ENCODE results near the gene RASD1. TPM values are rescaled to one million over a fixed set of nuclear protein-coding genes. Genes with fewer than 3 reads are reported as not detected.

Gene RASD1
- total RNA-seq, 1 experiment from 2014 or later, result 1.2 TPM

DNA sequence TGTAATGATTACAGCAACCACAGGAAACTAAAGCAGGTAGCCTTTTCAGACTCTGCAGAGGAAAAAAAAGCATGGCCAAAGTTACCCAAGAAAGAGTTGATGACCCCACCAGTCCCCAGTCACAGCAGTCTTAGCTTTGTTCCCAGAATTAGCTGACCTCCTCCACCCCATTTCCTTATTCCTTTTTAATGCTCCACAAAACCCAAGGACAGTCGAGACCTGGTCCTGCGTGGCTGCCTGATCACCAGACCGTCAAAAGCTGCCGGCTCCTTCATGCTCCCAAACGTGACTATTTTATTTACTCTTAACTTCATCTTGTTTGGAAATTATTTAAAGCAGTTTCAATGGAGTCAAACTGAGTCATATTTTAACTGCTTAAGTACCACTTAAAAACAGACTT lies 48.1 kb downstream of the RASD1 start:
- no TSS peak for BruUV-seq (replicated peaks)
- no peaks in the 10 kb centered on the region for H3K9me3 ChIP-seq (ENCODE audit: insufficient read depth, low read depth)
- H4K20me1 ChIP-seq (ENCODE audit: insufficient read depth), result no peaks in the 10 kb centered on the region
- TF ChIP-seq, protein P1, sequence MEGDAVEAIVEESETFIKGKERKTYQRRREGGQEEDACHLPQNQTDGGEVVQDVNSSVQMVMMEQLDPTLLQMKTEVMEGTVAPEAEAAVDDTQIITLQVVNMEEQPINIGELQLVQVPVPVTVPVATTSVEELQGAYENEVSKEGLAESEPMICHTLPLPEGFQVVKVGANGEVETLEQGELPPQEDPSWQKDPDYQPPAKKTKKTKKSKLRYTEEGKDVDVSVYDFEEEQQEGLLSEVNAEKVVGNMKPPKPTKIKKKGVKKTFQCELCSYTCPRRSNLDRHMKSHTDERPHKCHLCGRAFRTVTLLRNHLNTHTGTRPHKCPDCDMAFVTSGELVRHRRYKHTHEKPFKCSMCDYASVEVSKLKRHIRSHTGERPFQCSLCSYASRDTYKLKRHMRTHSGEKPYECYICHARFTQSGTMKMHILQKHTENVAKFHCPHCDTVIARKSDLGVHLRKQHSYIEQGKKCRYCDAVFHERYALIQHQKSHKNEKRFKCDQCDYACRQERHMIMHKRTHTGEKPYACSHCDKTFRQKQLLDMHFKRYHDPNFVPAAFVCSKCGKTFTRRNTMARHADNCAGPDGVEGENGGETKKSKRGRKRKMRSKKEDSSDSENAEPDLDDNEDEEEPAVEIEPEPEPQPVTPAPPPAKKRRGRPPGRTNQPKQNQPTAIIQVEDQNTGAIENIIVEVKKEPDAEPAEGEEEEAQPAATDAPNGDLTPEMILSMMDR (conservative IDR thresholded peaks at IDR 0.05), result no peak
- no peak for TF ChIP-seq EZH2 (IDR thresholded peaks at IDR 0.05; ENCODE audit: low read depth)
- H3K79me2 ChIP-seq (ENCODE audit: low read depth), result no peaks in the 10 kb centered on the region
- ChIA-PET POLR2A (ENCODE audit: unreplicated experiment) (interaction anchor here (0.6 kb wide), 1 partner anchor 204 kb away, joined by 4 read pairs; no protein-coding TSS in a partner anchor), CTCF (no interaction called here)
- no peak for DNase-seq
- peaks cover 46% of the 10 kb centered on the region for H3K4me1 ChIP-seq (replicated peaks; ENCODE audit: insufficient read depth)
- H3K9me2 ChIP-seq (ENCODE audit: insufficient read depth), result no peaks in the 10 kb centered on the region
- intact Hi-C loops (cut with micrococcal nuclease; ENCODE audit: unreplicated experiment), result no loop called here
- H3K4me2 ChIP-seq, result no peak overlapping the region
- peaks cover 37% of the 10 kb centered on the region for H3F3A ChIP-seq (ENCODE audit: insufficient read depth, low read depth)
- H3K27me3 ChIP-seq (ENCODE audit: insufficient read depth, low read depth), result peaks cover 53% of the 10 kb centered on the region
- no peak overlapping the region for H3K27ac ChIP-seq
- H3K4me3 ChIP-seq, result no peak overlapping the region
- H2AFZ ChIP-seq, result no peak overlapping the region
- H3K36me3 ChIP-seq (ENCODE audit: low read depth), result no peaks in the 10 kb centered on the region

DNA sequence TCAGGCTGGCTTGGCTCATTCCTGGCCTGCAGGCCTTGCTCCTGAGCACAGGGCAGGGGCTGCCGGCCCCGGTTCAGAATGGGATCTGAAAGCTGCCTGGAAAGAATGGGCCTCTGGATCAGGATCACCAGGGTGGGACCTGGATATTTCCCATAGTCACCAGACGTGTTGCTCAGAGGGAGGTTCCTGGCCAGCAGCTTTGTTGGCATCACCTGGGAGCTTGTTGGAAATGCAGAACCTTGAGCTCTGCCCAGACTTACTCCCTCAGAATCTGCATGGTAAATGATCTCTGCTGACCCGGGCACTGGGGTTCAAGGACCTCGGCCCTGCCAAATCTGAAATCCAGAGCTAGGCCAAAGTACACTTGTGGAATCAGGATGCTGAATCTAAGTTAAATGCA lies 48.9 kb downstream of the RASD1 start:
- H2AFZ ChIP-seq, result no peak overlapping the region
- ChIA-PET CTCF (no interaction called here), POLR2A (ENCODE audit: unreplicated experiment) (no interaction called here)
- TF ChIP-seq EZH2 (IDR thresholded peaks at IDR 0.05; ENCODE audit: low read depth), result no peak
- TF ChIP-seq, protein P1 (conservative IDR thresholded peaks at IDR 0.05), result no peak
- intact Hi-C loops (cut with micrococcal nuclease; ENCODE audit: unreplicated experiment), result no loop called here
- no peaks in the 10 kb centered on the region for H3K36me3 ChIP-seq (ENCODE audit: low read depth)
- H4K20me1 ChIP-seq (ENCODE audit: insufficient read depth), result no peaks in the 10 kb centered on the region
- peaks cover 47% of the 10 kb centered on the region for H3K4me1 ChIP-seq (replicated peaks; ENCODE audit: insufficient read depth)
- no peaks in the 10 kb centered on the region for H3K9me3 ChIP-seq (ENCODE audit: insufficient read depth, low read depth)
- no peaks in the 10 kb centered on the region for H3K9me2 ChIP-seq (ENCODE audit: insufficient read depth)
- peaks cover 48% of the 10 kb centered on the region for H3K27me3 ChIP-seq (ENCODE audit: insufficient read depth, low read depth)
- no peak for DNase-seq
- H3K79me2 ChIP-seq (ENCODE audit: low read depth), result no peaks in the 10 kb centered on the region
- H3K27ac ChIP-seq, result no peak overlapping the region
- no TSS peak for BruUV-seq (replicated peaks)
- peak overlapping the region; percentile 39 for H3K4me2 ChIP-seq
- H3F3A ChIP-seq (ENCODE audit: insufficient read depth, low read depth), result peaks cover 37% of the 10 kb centered on the region
- no peak overlapping the region for H3K4me3 ChIP-seq

DNA sequence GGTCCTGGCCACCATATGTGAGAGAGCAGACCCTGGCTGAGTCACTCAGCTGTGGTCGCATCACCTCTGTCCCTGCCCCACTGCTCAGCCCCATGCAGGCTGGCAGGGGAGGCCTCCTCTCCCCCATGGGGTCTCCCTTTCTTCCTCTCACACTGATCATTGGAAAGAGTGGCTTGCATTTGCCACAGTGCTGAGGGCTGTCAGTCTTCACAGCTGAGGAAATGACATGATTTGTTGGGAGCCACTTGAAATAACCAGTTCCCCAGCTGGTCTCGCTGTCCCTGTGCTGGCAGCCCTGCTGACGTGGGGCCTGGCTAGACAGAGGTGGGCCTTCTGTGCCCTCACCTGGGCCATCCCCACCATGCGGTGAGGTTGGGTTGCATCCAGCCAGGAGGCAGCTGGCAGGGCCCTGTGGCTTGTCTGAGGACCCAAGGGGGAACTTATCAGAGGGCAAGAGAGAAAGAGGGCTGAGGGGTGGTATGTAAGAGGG lies 49.5 kb downstream of the RASD1 start:
- Histone ChIP-seq H3K36me3 (ENCODE audit: low read depth) (no peaks in the 10 kb centered on the region), H3K27me3 (ENCODE audit: insufficient read depth, low read depth) (peaks cover 43% of the 10 kb centered on the region), H3K27ac (peak overlapping the region; percentile 46), H3K4me3 (no peak overlapping the region), H3K4me2 (peak overlapping the region; percentile 39), H2AFZ (no peak overlapping the region), H3K79me2 (ENCODE audit: low read depth) (no peaks in the 10 kb centered on the region), H3K9me2 (ENCODE audit: insufficient read depth) (no peaks in the 10 kb centered on the region), H3K9me3 (ENCODE audit: insufficient read depth, low read depth) (no peaks in the 10 kb centered on the region), H3F3A (ENCODE audit: insufficient read depth, low read depth) (peaks cover 37% of the 10 kb centered on the region), H3K4me1 (replicated peaks; ENCODE audit: insufficient read depth) (peaks cover 47% of the 10 kb centered on the region), H4K20me1 (ENCODE audit: insufficient read depth) (no peaks in the 10 kb centered on the region)
- no TSS peak for BruUV-seq (replicated peaks)
- ChIA-PET POLR2A (ENCODE audit: unreplicated experiment) (interaction anchor here (0.6 kb wide), 1 partner anchor 16 kb away, joined by 7 read pairs; no protein-coding TSS in a partner anchor), CTCF (no interaction called here)
- peak in 1 of 2 experiments; percentile 50 for DNase-seq
- TF ChIP-seq EZH2 (IDR thresholded peaks at IDR 0.05; ENCODE audit: low read depth), result no peak
- TF ChIP-seq, protein P1 (conservative IDR thresholded peaks at IDR 0.05), result no peak
- intact Hi-C loops (cut with micrococcal nuclease; ENCODE audit: unreplicated experiment), result no loop called here

Data from PC-9 (cell line).